HG02588 (cell line): ENCODE measurements around the gene HOXA1.

Experiments
- ATAC-seq: cut with Tn5 transposase; IDR thresholded peaks from one replicate; pipeline ENCODE4 v1.9.1; 2021; ENCODE audit warnings: mild to moderate bottlenecking, moderate library complexity; ENCODE audit not compliant: unreplicated experiment

HOXA1 gene

DNA sequence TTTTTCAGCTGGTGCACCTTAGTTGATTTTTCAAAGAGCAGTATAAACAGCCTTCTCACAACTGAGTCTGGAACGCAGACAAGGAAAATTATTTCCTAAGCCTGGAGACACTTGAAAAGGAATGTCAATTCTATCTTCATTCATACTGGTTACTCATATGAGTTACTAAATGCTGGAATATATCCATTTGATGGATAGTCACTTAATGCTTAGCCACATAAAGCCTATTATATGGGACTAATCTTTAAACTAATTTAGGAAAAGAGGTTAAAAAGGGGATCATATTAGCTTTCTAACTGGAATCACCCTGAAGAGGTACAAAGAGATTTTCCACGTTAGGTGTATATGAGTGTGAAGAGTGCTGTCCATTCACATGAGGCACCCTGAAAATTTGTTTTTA is 36.4 kb upstream of the HOXA1 start:
- ATAC-seq: no peak

DNA sequence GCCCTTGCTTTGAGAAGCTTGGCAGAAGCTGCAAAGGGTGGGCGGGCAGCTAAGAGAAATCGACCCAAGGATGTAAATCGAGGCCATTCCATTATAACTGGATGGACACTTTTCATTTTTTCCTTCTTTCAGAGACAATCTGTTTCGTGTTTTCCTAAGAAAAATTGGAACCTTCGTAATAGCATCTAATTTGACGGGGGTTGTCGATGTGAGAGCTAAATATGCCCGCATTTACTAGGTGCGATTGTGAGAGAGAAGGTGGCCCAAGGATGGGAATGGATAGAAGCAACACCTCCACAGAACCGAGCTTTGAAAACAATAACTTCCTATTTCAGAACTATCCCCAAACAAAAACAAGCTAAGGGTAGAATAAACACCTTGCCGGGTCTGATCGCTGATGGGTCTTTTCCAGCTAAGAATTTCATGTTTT is 35.6 kb upstream of the HOXA1 start:
- no peak for ATAC-seq

DNA sequence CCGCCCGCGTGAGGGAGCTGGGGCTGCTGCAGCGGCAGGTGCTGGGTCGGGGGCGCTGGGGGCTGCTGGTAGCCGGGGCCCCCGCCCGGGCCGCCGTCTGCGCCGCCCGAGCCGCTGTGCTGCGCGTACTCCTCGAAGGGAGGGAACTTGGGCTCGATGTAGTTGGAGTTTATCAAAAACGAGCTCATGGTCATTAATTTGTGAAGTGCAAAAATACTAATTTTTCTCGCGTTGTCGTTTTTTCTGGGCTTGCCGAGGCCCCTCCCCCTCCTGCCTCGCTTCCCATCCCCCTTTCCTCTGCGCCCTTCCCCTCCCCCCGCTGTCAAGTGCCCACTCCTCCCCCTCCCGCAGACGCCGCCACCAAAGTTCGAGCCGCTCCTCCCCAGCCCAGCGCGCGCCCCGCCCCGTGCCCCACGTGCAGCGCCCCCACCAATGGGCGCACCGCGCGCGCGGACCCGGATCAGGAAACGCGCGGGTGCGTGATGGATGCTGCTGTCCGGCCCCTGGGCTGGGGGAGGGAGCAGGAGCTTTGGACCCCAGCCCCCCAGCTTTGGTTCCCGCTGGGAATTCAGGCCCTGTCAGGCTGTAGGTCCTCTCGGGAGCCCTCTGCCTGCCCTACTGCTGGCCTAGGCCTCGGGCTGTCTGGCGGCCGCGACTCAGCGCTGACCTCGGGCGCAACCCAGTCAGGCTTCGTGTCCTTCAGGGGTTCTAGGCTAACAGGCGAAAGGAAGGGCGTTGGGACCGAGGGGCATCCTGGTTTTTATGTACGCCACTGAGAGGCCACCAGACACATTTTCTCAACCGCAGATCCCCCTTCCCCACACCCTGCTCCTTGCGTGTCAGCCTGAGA is 35.0 kb upstream of the HOXA1 start, which contains the start of gene HOXA4:
HOXA4 (minus strand) TSS at position 218 of the 850 bp plus-strand sequence; CDS start at position 194, 24 bp downstream.
- ATAC-seq: no peak

DNA sequence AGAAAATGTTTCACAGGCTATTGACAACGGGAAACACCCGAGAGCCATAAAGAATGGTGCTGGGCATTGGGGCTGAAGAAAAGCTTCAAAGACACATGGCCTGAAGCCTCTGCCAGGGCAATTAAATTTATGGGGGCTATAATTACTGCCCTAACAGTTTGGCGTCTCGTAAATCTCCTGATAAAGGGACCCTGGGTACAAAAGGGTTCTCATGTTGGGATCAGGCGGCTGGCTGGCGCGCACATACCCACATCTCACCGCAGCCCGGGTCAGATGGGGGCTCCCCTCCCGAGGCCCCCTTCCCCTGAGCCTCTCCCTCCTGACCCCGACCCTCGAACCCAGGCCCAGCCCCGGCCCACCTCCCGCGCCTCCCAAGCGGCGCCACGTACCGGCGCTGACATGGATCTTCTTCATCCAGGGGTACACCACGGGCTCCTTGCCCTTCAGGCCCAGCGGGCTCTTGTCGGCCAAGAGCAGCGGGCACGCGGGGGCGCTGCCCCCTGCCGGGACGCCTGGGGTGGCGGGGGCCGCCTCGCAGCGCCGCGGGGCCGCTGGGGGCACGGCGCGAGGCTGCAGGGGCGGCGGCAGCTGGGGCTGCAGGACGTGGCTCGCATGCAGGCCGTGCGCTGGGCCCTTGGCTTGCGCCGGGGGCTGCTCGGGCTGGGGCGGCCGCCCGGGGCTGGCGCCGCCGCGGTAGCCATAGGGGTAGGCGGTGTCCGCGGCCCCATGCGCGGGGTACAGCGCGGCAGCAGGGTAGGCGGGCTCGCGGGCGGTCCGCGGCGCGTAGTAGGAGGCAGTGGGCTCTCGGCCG is 34.1 kb upstream of the HOXA1 start:
- no peak for ATAC-seq

DNA sequence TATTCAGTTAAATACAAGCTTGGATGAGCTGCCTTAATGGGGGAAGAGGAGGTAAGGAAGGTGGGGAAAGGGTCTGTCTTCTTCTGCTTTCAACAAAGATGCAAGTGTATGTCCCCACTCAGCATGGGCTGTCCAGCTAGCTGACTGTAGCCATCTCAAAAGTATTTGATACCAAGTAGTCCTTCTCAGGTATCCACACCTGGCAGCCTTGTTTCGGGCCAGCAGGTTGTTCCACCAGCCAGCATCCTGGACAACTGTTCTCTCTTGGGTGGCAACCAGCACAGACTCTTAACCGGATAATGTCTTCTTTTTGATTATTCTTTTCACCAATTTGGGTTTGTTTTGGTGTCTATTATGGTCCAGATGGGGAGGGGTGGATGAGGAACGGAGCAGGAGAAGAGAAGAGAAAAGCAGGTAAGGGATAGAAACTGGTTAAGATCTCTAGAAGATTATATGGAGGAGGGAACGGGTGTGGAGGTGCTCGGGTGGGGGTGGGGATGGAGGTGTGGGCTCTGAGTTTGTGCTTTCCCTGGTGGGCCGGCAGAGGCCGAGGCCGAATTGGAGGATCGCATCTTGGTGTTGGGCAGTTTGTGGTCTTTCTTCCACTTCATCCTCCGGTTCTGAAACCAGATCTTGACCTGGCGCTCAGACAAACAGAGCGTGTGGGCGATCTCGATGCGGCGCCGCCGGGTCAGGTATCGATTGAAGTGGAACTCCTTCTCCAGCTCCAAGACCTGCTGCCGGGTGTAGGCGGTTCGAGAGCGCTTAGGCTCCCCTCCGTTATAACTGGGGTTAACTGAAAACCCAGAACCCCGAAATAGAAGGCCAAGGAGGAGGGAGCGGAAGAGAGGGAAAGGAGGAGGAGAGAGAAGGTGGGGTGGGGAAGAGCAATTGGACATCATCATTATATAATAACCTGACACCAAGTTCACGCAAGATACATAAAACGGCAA is 33.3 kb upstream of the HOXA1 start:
- no peak for ATAC-seq

DNA sequence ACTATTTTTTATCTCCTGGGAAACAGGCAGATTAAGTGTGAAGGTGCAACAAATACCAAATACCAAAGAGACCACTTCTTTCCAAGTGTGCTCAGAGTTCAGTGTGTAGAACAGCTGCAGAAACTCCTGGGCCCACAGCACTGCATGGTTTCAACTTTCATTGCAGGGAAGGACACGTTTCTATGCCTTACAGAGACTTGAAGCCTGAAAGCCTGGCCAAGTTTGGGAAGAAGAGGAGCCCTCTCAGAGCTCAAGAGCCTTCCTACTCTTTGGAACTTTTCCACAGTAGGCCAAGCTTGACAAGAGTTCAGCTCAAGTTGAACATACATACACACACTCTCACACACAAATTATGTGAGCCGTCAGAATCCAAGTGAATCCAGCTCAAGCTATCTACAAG is 32.2 kb upstream of the HOXA1 start:
- no peak for ATAC-seq

DNA sequence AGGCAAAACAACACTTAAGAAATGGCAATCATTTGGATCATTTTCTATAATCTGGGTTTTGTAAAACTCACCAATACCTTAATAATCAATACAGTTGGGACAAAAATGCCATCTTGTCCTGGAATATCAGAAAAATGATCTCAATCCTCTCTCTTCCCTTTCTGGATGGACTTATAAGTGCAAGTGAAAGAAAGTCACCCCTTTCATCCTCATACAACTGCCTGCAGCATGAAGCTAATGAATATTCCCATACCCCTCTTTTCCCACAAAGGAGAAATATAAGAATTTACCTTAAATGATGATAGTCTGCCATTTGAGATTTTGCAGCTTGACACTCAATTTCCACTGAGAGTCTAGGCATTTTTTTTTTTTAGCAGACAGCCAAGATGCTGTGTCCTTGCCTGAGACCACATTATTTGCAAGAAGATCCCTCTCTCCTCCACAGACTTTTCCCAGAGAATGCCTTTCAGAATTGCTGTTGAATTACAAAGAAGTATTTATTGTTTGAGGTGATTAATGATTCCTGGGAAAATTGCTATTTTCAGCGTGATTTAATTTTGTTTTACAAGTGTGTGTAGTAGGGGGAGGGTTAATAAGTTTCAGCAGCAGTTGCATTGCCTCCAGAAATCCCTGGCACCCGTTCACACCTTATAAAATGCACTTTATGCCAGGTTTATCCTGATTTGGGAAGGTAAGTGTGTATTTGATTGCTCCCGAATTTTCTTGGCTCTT is 31.0 kb upstream of the HOXA1 start:
- ATAC-seq: no peak

DNA sequence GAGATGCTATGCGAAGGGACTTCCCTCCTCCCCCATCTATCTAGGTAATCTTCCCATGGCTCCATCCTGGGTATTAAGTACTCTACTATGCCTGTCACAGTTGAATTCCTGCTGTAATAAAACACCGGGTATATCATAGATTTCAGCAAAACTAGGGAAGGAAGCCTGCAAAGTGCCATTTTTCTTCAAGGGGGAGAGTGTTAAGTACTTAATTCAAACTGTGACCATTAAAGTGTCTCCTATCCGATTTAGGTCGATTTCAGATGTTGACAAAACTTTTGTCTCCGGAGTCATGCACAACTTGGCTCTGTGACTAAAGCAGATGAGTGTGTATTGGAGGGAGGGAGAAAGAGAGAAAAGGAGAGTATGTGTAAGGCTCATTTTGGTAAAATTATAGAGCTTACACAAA is 30.2 kb upstream of the HOXA1 start:
- ATAC-seq: no peak

DNA sequence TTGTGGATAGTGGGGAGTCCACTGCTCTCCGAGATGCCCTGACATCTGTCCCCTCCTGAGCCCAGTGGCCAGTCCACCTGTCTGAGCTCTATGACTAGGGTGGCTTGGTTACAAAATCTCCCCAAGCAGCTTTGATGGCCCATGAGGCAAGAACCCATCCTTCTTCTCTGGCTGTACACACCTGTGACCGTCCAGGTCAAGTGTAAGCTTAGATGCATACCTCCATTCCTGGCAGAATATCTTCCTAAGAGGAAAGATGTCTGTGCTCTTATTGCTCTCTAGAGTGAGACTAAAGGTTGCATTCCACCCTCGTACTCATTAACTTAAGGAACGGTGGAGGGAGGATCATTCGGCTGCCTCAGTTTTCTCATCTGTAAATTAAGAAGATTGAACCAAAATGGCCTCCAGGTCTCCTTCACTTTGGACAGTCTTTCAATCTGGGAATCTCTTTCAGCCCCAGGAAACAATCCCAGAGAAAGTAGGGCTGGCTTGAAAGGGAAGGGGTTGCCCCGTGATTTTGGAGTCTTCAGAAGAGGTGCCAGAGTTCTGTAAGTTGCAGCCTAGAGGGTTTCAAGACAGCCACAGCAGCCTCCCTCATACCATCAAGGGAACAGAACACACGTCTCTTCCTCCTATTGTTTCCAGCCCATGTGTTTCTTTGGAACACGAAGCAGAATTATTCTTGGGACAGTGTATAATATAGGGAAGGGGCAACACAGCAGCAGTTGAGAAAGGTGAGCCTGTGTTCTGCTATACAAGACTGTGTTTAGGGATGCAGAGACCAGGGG is 29.3 kb upstream of the HOXA1 start:
- no peak for ATAC-seq

DNA sequence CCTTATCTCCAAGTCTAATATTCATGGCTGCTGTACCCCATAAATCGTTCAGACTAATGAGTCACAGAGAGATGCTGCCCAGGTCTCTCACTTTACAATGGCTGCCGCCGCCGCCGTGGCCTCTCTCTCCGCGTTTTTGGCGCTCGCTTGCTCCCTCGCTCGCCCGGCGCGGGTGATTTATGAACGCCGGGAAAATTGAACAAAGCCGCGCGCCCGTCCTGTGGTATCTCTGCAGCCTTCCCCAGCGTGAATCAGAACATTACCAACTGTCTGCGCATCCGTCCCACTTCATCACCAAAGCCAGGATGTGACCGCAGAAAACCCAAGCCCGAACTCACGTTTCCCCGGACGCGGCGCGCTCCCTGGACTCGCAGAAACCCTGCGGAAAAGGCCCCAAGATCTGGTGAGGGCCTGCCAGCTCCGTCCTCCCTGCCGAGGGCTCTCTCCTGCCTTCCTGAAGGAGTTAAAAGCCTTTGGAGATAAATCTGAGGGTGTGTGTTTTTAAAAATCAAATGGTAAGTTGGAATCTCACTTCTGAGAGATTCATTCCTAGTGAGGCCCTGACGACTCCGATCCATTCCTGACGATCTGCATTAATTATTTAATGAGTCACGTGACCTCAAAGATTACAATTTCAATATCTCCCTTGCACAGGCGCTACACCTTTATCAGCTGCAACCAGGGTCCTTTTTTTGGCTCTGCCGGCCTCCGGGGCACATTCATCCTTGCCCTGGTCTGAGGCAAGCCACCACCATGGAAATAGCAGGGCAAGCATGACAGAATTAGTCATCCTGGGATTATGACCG is 28.5 kb upstream of the HOXA1 start:
- ATAC-seq: no peak

DNA sequence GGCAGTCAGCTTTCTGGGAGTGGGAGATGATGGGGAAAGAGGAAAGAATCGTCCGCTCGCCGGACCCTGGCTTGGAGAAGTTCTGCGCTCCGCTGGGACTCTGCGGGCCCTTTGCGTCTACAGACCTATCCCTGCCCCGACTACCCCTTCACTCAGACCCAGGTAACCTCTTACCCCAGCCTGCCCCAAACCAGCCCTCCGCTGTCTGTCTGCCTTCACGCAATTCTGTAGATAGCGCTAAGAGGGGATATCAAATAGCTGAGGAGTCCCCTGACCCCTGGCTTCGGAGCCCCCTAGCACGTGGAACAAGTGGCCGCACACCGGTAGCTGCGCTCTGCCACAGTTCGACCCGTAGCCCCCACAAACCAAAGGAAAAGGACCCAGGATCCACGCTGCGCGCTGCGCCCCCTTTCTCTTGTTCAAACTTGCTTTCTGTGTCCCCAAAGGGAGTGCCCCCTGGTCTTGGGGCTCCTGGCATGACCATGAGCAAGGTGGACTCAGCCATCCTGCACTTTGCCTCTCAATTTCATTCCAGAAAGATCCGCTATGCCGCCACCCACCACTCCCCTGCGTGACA is 27.8 kb upstream of the HOXA1 start:
- no peak for ATAC-seq

DNA sequence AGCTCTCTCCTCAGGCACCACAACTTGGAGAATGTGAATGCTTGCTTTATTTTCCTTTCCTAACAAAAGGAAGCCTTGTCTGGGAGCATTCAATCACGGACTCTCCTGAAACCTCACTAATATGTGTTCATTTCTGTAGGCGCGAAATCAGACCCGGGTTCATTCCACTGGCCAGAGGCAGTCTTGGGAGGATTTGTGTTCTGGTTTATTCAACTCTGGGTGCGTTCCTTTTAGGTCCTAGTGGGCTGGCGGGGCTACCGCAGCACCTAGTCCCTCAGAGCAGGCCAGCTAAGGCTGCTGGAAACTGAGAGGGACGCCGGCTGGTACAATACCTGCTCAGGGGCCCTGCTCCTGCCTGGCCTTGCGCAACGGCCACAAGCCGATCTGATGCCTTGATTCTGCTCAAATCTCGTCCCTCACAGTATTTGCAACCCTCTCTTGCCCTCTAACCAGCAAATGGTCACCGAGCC is 27.2 kb upstream of the HOXA1 start:
- no peak for ATAC-seq

DNA sequence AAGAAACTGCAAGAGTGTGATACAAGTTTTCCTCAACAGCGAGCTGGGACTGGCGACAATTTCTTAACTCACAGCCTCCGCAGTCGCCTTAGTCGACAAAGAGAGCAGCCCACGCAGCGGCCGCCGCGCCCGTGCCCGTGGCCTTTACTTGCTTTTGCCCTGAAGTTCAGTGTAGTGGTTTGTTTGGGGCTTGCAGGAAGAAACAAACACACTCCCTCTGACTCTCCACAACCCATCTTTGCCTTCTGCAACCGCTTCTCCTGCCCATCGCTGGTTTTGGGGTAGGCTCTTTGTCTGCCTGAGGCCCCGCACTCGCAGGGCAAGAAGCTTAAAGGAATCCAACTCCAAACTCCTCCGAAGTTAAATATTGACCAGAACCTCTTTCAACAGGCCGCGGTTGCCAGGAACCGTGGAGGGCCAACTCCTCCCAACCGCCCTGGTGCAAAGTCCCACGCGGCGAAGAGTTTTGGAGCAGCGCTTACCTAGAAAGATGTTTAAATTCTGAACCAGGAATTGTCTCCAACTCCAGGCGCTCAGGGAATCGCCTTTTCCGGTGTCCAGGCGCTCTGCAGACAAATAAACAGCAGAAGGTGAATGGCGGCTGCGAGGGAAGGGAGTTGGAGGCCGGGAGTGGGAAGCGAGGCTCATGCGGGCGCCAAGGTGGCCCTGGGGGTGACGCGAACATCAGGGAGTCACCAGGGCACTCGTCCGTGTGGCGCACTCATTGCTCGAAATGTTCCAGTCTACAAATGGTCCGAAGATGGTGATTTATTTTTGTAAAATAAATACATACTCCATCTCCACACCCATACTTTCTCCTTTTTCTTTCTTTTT is 26.5 kb upstream of the HOXA1 start:
- ATAC-seq: no peak

DNA sequence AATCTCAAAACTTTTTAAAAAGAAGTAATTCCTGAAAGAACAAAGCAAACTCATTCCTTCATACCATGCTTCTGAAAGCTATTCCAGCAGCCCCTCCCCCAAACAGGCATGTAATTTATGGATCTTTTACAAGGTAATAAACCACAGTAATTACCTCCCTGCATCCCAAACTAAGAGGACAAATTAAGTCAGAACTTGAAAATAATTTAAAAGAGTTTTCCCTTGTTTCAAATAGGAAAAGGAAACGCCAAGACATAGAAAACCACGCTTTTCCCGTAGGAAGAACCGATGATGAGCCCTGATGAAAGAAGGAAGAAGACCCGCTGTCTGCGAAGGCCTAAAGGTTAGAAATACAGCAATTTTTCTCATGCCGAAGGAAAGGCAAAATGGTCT is 25.9 kb upstream of the HOXA1 start:
- no peak for ATAC-seq

DNA sequence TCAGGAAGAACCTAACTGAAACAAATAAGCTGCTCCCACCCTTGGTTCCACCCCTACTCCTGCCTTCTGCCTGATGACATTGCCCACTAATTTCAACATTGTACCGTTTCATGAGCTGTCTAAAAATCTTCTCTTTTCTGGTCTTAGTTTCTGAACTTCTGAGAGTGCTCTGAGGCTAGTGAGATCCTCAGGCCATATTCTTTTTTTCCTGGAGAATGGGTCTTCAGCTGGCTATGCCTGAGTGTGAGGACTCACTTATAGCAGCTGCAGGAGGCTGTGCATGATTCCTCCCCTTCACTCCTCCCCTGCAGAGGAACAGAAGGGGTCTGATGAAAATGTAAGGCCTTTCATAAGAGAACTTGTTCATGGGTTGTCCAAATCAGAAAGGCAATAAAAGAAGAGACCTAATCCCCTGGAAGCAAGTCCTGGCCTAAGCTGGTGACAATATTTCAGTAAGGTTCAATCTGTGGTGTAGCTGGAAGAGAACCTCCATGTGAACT is 23.7 kb upstream of the HOXA1 start:
- no peak for ATAC-seq

DNA sequence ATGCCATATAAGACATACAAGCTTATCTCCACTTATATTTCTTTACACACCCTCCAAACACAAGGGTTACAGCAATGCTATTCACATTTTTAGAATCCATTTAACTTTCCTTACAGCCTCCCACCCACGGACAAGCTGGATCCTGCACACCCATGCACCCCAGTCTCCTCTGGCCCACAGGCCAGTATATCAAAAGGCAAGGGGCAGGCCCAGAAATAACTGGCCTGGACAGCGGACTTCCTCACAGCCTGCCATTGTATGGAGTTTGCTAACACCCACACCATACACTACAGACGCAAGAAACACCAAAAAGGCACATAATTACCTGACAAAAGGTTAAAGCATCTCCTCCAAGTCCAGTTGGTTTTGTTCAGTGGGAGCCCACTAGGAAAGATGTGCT is 22.8 kb upstream of the HOXA1 start:
- no peak for ATAC-seq

DNA sequence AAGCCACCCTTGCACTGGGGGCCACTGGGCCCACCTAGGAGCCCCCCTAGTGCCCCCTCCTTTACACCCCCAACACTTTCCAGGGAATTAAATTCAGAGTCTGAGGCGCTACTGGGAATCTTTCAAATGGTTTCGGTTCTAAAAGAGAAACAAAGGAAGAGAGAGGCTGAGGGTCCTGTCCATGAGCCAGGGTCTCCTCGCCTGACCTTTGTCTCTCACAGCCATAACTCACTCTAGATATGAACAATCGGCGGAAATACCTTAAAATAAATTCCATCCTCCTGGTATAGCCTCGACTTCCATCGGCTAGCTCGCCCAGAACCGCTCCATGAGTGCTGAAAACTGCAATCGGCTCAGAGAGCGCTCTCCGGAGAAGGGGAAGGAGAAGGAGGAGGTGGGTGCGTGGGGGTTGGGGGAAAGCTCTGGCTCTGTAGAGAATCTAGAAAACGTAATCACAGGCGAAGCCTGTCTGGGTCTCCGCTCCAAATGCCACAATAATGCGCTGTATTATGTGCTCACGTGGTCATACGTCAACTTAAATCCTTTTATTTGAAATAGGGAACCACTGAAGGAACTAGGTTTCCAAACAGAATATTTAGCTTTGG is 22.2 kb upstream of the HOXA1 start:
- ATAC-seq: no peak
